Adipocyte (in vitro differentiated cells): ENCODE data around the gene NEK6.

Experiments
- DNase-seq: peaks from one replicate; pipeline ENCODE4 v3.0.0-alpha.2; 2015; ENCODE audit warnings: low read depth
- H3K27me3 ChIP-seq: replicated peaks from 2 replicates; pipeline ENCODE4 v1.7.0; 2013; ENCODE audit warnings: mild to moderate bottlenecking, low read length, moderate library complexity; ENCODE audit not compliant: control insufficient read depth, insufficient read depth
- H3K36me3 ChIP-seq: 2 replicates; pipeline ENCODE4 v1.7.0; 2013; ENCODE audit warnings: low read length, mild to moderate bottlenecking, moderate library complexity; ENCODE audit not compliant: control insufficient read depth, insufficient read depth, severe bottlenecking
- H3K4me1 ChIP-seq: 2 replicates; pipeline ENCODE4 v1.7.0; 2013; ENCODE audit warnings: mild to moderate bottlenecking, low read length, moderate library complexity; ENCODE audit not compliant: control insufficient read depth, insufficient read depth
- H3K4me3 ChIP-seq: 2 replicates; pipeline ENCODE4 v1.7.0; 2013; ENCODE audit warnings: mild to moderate bottlenecking, low read length, moderate library complexity
- H3K9ac ChIP-seq: 2 replicates; pipeline ENCODE4 v1.7.0; 2013; ENCODE audit warnings: mild to moderate bottlenecking, low read length, moderate library complexity
- H3K9me3 ChIP-seq: 2 replicates; pipeline ENCODE4 v1.7.0; 2013; ENCODE audit warnings: mild to moderate bottlenecking, low read length, moderate library complexity; ENCODE audit not compliant: control insufficient read depth

The NEK6 gene

GRCh38 chr9:124263800-124264426 is 6.2 kb downstream of the NEK6 start:
- peak overlapping the region; percentile 39 for H3K9ac ChIP-seq
- peaks cover 35% of the 10 kb centered on the region for H3K36me3 ChIP-seq
- no peaks in the 10 kb centered on the region for H3K9me3 ChIP-seq
- H3K4me1 ChIP-seq: peaks cover 69% of the 10 kb centered on the region
- H3K4me3 ChIP-seq: peak overlapping the region; percentile 24
- no peaks in the 10 kb centered on the region for H3K27me3 ChIP-seq
- DNase-seq: no peak

DNA sequence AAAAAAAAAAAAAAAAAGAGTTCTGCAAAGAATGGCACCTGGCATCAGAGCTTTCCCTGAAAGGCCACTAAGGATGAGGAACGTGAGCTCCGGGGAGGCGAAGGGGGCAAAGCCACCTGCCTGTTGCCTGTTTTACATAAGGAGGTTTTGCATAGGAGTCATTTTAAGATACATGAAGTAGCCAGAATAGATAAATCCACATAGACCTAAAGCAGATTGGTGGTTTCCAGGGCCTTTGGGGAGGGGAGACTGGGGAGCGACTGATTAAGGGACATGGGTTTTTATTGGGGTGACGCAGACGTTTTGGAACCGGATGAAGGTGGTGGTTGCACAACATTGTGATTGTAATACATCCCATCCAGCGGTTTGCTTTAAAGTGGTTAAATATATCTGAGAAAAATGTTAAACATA is 7.1 kb downstream of the NEK6 start:
- Histone ChIP-seq H3K9me3 (no peaks in the 10 kb centered on the region), H3K4me1 (peaks cover 72% of the 10 kb centered on the region), H3K27me3 (no peaks in the 10 kb centered on the region), H3K36me3 (peaks cover 39% of the 10 kb centered on the region), H3K9ac (no peak overlapping the region), H3K4me3 (no peak overlapping the region)
- DNase-seq: no peak

DNA sequence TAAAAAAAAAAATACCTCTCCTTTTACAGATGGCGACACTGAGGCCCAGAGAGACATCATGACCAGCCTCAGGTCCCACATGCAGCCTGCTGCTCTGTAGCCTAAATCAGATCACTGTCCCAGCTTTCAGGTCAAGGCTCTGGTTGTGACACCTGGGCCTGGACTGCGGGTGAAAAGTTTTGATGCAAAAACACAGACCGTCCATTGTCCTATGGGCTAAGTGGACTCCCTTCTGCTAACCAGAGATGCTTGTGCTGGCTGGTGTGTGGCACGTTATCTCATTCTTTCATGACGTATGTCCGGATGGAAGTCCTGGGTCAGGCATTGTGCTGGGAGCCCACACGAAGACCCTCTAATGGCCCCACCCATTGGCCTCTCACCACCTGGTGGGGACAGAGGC is 7.8 kb downstream of the NEK6 start:
- Histone ChIP-seq H3K4me1 (peaks cover 73% of the 10 kb centered on the region), H3K4me3 (no peak overlapping the region), H3K9me3 (no peaks in the 10 kb centered on the region), H3K36me3 (peaks cover 39% of the 10 kb centered on the region), H3K9ac (no peak overlapping the region), H3K27me3 (no peaks in the 10 kb centered on the region)
- DNase-seq: no peak

GRCh38 chr9:124266139-124266825 is 8.5 kb downstream of the NEK6 start:
- no peak overlapping the region for H3K4me3 ChIP-seq
- no peak for DNase-seq
- no peaks in the 10 kb centered on the region for H3K9me3 ChIP-seq
- H3K36me3 ChIP-seq: peaks cover 39% of the 10 kb centered on the region
- no peak overlapping the region for H3K9ac ChIP-seq
- H3K4me1 ChIP-seq: peaks cover 73% of the 10 kb centered on the region
- H3K27me3 ChIP-seq: no peaks in the 10 kb centered on the region

- Histone ChIP-seq H3K9ac (no peak overlapping the region), H3K27me3 (no peaks in the 10 kb centered on the region), H3K9me3 (no peaks in the 10 kb centered on the region), H3K4me1 (peaks cover 73% of the 10 kb centered on the region), H3K36me3 (peaks cover 43% of the 10 kb centered on the region), H3K4me3 (no peak overlapping the region)
- no peak for DNase-seq
These were observed 9.1 kb downstream of the NEK6 start for GRCh38 chr9:124266826-124267201.

- DNase-seq: peak; percentile 90
- H3K9me3 ChIP-seq: no peaks in the 10 kb centered on the region
These were observed 9.6 kb downstream of the NEK6 start for GRCh38 chr9:124267271-124267807.

GRCh38 chr9:124268248-124268647 is 10.5 kb downstream of the NEK6 start:
- Histone ChIP-seq H3K4me1 (peaks cover 73% of the 10 kb centered on the region), H3K27me3 (no peaks in the 10 kb centered on the region), H3K9ac (no peak overlapping the region), H3K9me3 (no peaks in the 10 kb centered on the region), H3K36me3 (peaks cover 47% of the 10 kb centered on the region), H3K4me3 (no peak overlapping the region)
- no peak for DNase-seq

More at GRCh38 chr9:124267271-124267807, 9.6 kb downstream of the NEK6 start:
- no peak overlapping the region for H3K4me3 ChIP-seq
- no peaks in the 10 kb centered on the region for H3K27me3 ChIP-seq
- peaks cover 73% of the 10 kb centered on the region for H3K4me1 ChIP-seq
- no peak overlapping the region for H3K9ac ChIP-seq
- peaks cover 48% of the 10 kb centered on the region for H3K36me3 ChIP-seq

DNA sequence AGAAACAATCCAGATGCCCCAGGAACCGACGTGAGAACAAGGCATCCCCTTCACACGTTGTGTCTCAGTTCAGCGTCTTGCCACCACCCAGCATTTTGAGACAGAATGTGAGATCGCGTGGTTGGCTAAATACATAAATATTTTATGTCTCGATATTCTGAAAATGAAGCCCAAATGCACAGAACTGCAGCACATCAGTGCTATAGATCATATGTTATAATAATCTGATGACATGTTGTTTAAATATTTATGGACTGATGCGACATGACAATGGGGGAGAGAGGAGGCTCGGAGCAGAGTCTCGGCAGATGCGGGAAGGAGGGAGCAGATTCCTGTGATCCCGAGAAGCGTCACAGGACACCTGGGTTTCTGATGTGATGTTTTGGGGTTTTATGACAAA is 10.9 kb downstream of the NEK6 start:
- peaks cover 72% of the 10 kb centered on the region for H3K4me1 ChIP-seq

GRCh38 chr9:124269556-124269955 is 11.8 kb downstream of the NEK6 start:
- Histone ChIP-seq H3K9me3 (no peaks in the 10 kb centered on the region), H3K36me3 (peaks cover 40% of the 10 kb centered on the region)

More for the DNA sequence above, 10.9 kb downstream of the NEK6 start:
- no peak for DNase-seq
- Histone ChIP-seq H3K9ac (no peak overlapping the region), H3K9me3 (no peaks in the 10 kb centered on the region), H3K36me3 (peaks cover 43% of the 10 kb centered on the region), H3K4me3 (no peak overlapping the region), H3K27me3 (no peaks in the 10 kb centered on the region)

GRCh38 chr9:124270504-124271335 is 13.0 kb downstream of the NEK6 start:
- Histone ChIP-seq H3K4me1 (peaks cover 65% of the 10 kb centered on the region), H3K4me3 (no peak overlapping the region), H3K36me3 (peaks cover 42% of the 10 kb centered on the region), H3K9me3 (no peaks in the 10 kb centered on the region), H3K9ac (peak overlapping the region; percentile 44), H3K27me3 (no peaks in the 10 kb centered on the region)
- no peak for DNase-seq

More at GRCh38 chr9:124269556-124269955, 11.8 kb downstream of the NEK6 start:
- Histone ChIP-seq H3K4me3 (no peak overlapping the region), H3K27me3 (no peaks in the 10 kb centered on the region), H3K4me1 (peaks cover 69% of the 10 kb centered on the region), H3K9ac (peak overlapping the region; percentile 44)
- DNase-seq: no peak

DNA sequence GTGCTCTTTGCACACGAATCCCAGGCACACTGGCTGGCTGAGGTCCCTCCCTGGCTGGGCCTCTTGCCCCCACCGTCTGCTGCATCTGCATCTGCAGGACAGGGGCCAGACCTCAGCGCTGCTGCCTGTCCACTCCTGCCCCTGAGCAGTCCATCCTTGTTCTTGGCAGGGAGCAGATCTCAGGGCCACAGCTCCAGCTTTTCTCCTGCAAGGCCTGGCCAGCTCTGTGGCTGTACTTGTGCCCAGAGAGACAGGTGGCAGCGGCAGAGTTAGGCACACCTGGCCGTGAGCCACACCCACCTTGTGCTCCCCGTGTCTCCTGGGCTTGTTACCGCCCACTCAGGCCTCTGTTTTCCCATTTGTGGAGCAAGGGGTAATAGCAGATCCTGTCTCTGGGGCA is 13.9 kb downstream of the NEK6 start:
- no peak overlapping the region for H3K4me3 ChIP-seq
- no peak for DNase-seq
- no peaks in the 10 kb centered on the region for H3K9me3 ChIP-seq
- peaks cover 34% of the 10 kb centered on the region for H3K36me3 ChIP-seq
- H3K4me1 ChIP-seq: peaks cover 68% of the 10 kb centered on the region
- H3K27me3 ChIP-seq: no peaks in the 10 kb centered on the region
- H3K9ac ChIP-seq: peak overlapping the region; percentile 44
